ENCODE measurements around the gene SETD6. TPM values are rescaled to one million over a fixed set of nuclear protein-coding genes. Genes with fewer than 3 reads are reported as not detected.

The SETD6 gene
- total RNA-seq, 1 donor from 2014 or later = 17.3 TPM

GRCh38 chr16:58495521-58496331, 19.6 kb upstream of the SETD6 start:
- intact Hi-C loops (cut with DNase I) = no loop called here
- Histone ChIP-seq H3K9me3 (no peaks in the 10 kb centered on the region), H3K27ac (no peak overlapping the region), H3K4me3 (no peak overlapping the region), H3K27me3 (ENCODE audit: low read depth) (peaks cover 18% of the 10 kb centered on the region), H3K4me1 (peaks cover 2% of the 10 kb centered on the region), H3K36me3 (no peaks in the 10 kb centered on the region)
- no peak for DNase-seq
- TF ChIP-seq CTCF (IDR thresholded peaks at IDR 0.05) = no peak
- ATAC-seq = no peak

- Histone ChIP-seq H3K27ac (no peak overlapping the region), H3K4me3 (no peak overlapping the region), H3K36me3 (no peaks in the 10 kb centered on the region), H3K9me3 (no peaks in the 10 kb centered on the region), H3K4me1 (peaks cover 10% of the 10 kb centered on the region), H3K27me3 (ENCODE audit: low read depth) (peaks cover 33% of the 10 kb centered on the region)
- TF ChIP-seq CTCF (IDR thresholded peaks at IDR 0.05) = no peak
- ATAC-seq (no peak), DNase-seq (no peak)
- intact Hi-C loops (cut with DNase I) = no loop called here
These were observed 17.8 kb upstream of the SETD6 start for GRCh38 chr16:58497468-58497867.

GRCh38 chr16:58497935-58498334, 17.4 kb upstream of the SETD6 start:
- H3K4me1 ChIP-seq = peaks cover 10% of the 10 kb centered on the region
- intact Hi-C loops (cut with DNase I) = no loop called here
- DNase-seq = no peak

GRCh38 chr16:58498341-58499091, 16.8 kb upstream of the SETD6 start:
- H3K9me3 ChIP-seq = no peaks in the 10 kb centered on the region
- intact Hi-C loops (cut with DNase I) = no loop called here
- ATAC-seq = no peak
- no peak overlapping the region for H3K4me3 ChIP-seq
- no peaks in the 10 kb centered on the region for H3K36me3 ChIP-seq
- H3K4me1 ChIP-seq = peaks cover 10% of the 10 kb centered on the region
- TF ChIP-seq CTCF (IDR thresholded peaks at IDR 0.05) = no peak
- DNase-seq = no peak
- no peak overlapping the region for H3K27ac ChIP-seq
- H3K27me3 ChIP-seq (ENCODE audit: low read depth) = peaks cover 36% of the 10 kb centered on the region

More at GRCh38 chr16:58497935-58498334, 17.4 kb upstream of the SETD6 start:
- Histone ChIP-seq H3K27me3 (ENCODE audit: low read depth) (peaks cover 37% of the 10 kb centered on the region), H3K4me3 (no peak overlapping the region), H3K27ac (no peak overlapping the region), H3K9me3 (no peaks in the 10 kb centered on the region), H3K36me3 (no peaks in the 10 kb centered on the region)
- no peak for TF ChIP-seq CTCF (IDR thresholded peaks at IDR 0.05)
- no peak for ATAC-seq

- H3K4me3 ChIP-seq = no peak overlapping the region
- H3K9me3 ChIP-seq = no peaks in the 10 kb centered on the region
- intact Hi-C loops (cut with DNase I) = no loop called here
- DNase-seq (no peak), ATAC-seq (no peak)
- H3K27me3 ChIP-seq (ENCODE audit: low read depth) = peaks cover 33% of the 10 kb centered on the region
- H3K4me1 ChIP-seq = peaks cover 10% of the 10 kb centered on the region
- TF ChIP-seq CTCF (IDR thresholded peaks at IDR 0.05) = no peak
- no peak overlapping the region for H3K27ac ChIP-seq
- H3K36me3 ChIP-seq = no peaks in the 10 kb centered on the region
These were observed 16.2 kb upstream of the SETD6 start for GRCh38 chr16:58499092-58499511.
